GM06990 (cell line): ENCODE results near the gene CYRIA.
A peak's percentile ranks its signal among the peaks of the same experiment; 100 is the strongest.

Experiments used
- DNase-seq: peaks from one replicate; pipeline ENCODE4 v3.0.0-alpha.2; 2011; ENCODE audit not compliant: insufficient read length; ENCODE audit errors: extremely low read depth
- H3K27me3 ChIP-seq: replicated peaks from 2 replicates; pipeline ENCODE4 v1.6.0; 2011; ENCODE audit warnings: low read length; ENCODE audit not compliant: control insufficient read depth, insufficient read depth
- H3K36me3 ChIP-seq: 2 replicates; pipeline ENCODE4 v1.5.1; 2011; ENCODE audit warnings: low read length; ENCODE audit not compliant: control insufficient read depth, insufficient read depth
- H3K4me3 ChIP-seq: replicated peaks from 2 replicates; pipeline ENCODE4 v1.5.1; 2011; ENCODE audit warnings: low read depth, mild to moderate bottlenecking, control low read depth, low read length
- TF ChIP-seq, protein P1 (sequence below): IDR thresholded peaks from 2 replicates; pipeline ENCODE4 v1.5.1; 2011; ENCODE audit warnings: low read length, control low read depth, mild to moderate bottlenecking, inconsistent platforms; ENCODE audit not compliant: insufficient read depth, poor library complexity, severe bottlenecking

CYRIA gene

DNA sequence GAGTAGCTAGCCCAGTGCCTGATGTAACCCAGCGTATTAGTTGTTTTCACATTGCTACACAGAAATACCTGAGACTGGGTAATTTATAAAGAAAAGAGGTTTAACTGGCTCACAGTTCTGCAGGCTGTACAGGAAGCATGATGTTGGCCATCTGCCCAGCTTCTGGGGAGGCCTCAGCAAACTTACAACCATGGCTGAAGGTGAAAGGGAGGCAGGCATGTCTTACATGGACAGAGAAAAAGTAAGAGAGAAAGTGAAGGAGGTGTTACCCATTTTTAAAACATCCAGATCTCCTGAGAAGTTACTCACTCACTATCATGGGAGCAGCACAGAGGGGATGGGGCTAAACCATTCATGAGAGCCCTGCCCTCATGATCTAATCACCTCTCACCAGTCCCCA lies 6.1 kb upstream of the CYRIA start:
- TF ChIP-seq, protein P1, sequence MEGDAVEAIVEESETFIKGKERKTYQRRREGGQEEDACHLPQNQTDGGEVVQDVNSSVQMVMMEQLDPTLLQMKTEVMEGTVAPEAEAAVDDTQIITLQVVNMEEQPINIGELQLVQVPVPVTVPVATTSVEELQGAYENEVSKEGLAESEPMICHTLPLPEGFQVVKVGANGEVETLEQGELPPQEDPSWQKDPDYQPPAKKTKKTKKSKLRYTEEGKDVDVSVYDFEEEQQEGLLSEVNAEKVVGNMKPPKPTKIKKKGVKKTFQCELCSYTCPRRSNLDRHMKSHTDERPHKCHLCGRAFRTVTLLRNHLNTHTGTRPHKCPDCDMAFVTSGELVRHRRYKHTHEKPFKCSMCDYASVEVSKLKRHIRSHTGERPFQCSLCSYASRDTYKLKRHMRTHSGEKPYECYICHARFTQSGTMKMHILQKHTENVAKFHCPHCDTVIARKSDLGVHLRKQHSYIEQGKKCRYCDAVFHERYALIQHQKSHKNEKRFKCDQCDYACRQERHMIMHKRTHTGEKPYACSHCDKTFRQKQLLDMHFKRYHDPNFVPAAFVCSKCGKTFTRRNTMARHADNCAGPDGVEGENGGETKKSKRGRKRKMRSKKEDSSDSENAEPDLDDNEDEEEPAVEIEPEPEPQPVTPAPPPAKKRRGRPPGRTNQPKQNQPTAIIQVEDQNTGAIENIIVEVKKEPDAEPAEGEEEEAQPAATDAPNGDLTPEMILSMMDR, result no peak
- H3K36me3 ChIP-seq, result no peaks in the 10 kb centered on the region
- no peaks in the 10 kb centered on the region; the same call in none of the 2 replicates for H3K27me3 ChIP-seq
- no peak for DNase-seq
- no peak overlapping the region for H3K4me3 ChIP-seq

DNA sequence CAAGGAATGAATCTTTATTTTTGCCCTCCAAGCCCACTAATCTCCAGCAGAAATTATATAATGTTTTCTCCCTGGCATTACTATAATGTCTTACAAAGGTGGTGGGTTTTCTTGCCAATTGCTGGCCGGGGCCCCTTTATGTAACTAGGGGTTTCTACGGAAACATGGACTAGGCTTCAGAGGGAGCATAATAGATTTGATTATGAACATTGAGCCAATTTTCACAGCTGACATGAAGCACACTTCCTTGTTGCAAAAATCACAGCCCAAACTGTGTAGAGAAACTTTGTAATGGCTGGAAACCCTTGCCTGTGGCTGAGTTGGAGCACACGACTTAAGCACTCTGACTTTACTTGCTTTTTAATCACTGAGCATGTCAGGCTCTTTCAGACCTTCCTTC lies 3.8 kb upstream of the CYRIA start:
- Histone ChIP-seq H3K27me3 (no peaks in the 10 kb centered on the region; the same call in none of the 2 replicates), H3K4me3 (no peak overlapping the region), H3K36me3 (no peaks in the 10 kb centered on the region)
- TF ChIP-seq, protein P1, result no peak
- DNase-seq, result no peak

DNA sequence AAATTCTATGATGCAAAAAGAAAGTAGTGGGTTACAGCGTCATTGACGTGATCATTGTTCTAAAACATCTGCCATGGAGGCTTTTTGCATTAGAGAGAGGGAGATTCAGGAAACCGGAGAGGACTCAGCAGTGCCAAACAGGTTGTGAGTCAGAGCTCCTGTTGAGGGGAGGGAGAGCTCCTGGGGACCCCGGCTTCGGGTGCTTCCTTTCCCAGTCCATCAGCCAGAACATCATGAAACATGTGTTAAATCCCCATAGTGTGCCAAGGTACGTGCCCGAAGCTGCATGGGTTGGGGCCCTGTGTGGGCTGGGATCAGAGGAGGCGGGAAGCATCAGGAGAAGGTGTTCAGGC lies 791 bp upstream of the CYRIA start:
- DNase-seq, result peak; percentile 34
- TF ChIP-seq, protein P1, result no peak
- H3K36me3 ChIP-seq, result no peaks in the 10 kb centered on the region
- H3K4me3 ChIP-seq, result no peak overlapping the region; the same call in 1 of the 2 replicates
- no peaks in the 10 kb centered on the region; the same call in none of the 2 replicates for H3K27me3 ChIP-seq

DNA sequence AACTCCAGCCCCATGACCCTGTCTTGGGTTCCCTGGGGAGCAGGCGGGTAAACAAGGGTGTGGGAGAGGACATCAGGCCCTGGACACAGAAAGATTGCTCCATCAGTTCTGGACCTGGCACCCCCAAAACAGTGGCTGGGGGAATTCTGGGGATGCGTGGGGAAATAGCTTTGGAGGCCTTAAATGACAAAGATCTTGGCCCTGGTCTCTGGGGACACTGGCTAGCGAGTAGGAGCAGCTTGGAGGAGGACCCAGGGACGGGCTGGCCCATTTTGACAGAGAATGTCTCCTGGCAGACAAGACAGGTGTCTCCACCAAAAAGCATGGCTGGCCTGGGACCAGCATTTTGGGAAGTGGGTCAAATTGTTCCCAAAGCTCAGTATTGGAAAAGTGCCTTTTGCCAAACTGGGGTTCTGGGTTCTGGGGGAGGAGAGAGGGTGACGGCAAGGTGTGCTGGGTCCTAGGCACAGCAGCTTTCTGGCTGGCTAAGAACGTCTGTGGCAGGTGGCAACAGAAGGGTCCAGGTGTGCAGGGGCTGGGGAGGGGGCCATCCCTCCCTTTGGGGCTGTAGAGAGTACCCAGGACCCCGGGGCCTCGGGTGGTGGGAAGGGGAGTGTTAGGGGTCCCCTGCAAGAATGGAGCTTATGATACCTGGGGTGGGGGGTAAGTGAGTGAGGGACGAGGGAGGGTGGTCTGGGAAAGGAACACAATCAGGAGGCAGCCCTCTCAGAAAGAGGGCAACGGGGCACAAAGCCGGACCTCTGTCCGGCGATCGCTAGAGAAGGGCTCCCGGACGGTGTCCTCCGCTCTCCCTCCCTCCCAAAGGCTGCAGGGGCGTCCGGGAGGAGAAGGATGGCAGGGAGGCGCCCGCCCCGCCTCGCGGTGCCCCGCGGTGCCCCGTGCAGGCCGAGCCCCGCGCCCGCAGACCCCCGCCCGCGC lies 556 bp downstream of the CYRIA start:
- H3K4me3 ChIP-seq, result peak overlapping the region; percentile 59

DNA sequence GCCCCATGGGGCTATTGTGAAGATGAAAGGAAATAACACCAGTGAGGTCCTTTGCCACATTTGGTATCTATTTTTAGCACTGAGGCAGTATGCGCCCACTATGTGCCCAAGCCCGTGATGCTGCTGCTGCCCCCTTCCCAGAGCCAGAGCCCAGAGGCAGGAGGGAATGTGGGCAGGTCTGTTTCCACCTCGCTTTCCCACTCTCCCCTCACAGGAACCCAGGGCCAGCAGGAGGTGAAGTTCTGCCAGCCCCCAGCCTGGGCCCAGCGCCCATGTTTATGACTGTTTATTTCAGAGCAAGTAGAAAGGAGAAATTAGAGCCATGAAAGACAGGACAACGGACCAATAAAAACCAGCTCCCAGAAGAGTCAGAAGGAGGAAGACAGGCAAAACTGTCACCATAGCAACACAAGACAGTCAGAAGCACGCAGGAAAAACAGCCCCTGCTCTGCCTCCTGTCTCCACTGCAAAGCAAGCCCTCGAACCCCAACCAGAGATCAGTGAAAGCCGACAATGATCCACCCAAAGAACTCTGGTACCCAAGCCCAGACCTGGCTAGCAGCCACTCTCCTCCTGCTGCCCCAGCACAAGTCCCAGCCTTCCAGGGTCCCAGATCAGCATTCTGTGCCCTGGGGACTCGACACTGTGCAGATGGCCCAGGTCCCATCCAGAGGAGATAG lies 1.4 kb downstream of the CYRIA start:
- peak; percentile 35 for DNase-seq
- no peaks in the 10 kb centered on the region for H3K36me3 ChIP-seq
- H3K27me3 ChIP-seq, result no peaks in the 10 kb centered on the region
- no peak overlapping the region for H3K4me3 ChIP-seq
- TF ChIP-seq, protein P1, result no peak

More for the DNA sequence above, 556 bp downstream of the CYRIA start:
- Histone ChIP-seq H3K27me3 (no peaks in the 10 kb centered on the region; the same call in none of the 2 replicates), H3K36me3 (no peaks in the 10 kb centered on the region)
- TF ChIP-seq, protein P1, result no peak
- no peak for DNase-seq
